AG04449 (cell line): ENCODE data around the gene AGA.

Source experiments
- CTCF ChIA-PET: fragments of 350-600 bp; formaldehyde crosslinking; extraction: SDS; loops from one replicate; lab custom pipeline; 2021; ENCODE audit warnings: antibody characterized with exemption; lab: Yijun Ruan, JAX
- POLR2A ChIA-PET: fragments of 400-600, 350-600 bp; formaldehyde crosslinking; extraction: SDS; loops from one replicate; lab custom pipeline; 2020; ENCODE audit warnings: antibody characterized with exemption, inconsistent platforms; lab: Yijun Ruan, JAX
- DNase-seq: peaks from one replicate; pipeline ENCODE4 v3.0.0-alpha.2; 2010; ENCODE audit warnings: low read depth, low spot score
- H3K4me3 ChIP-seq: 2 replicates; pipeline ENCODE4 v1.5.1; 2011; ENCODE audit warnings: low read depth, mild to moderate bottlenecking, control low read depth, low read length
- TF ChIP-seq, protein P1 (sequence below): IDR thresholded peaks from one replicate; pipeline ENCODE4 v1.5.1; 2011; ENCODE audit warnings: mild to moderate bottlenecking, moderate library complexity, low read length, control low read depth, inconsistent platforms; ENCODE audit not compliant: insufficient read depth; ENCODE audit errors: missing control alignments

Gene AGA

DNA sequence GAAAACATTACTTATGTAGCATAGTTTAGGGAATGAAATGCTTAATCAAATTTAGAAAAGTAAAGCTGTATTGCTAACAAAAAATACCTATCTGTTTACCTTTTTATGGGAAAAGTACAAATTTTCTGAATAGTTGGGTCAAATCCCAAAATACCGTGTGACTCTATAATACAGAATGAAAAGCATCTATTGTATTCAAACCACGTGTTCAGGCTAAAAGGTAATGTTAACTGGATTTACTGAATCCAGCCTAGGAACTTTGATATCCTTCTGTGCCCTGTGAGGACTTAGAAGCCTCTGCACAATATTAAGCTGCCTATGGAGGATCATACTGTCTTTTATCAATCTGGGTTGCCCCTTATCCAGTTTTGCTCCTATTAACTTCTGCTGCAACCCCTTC, 36.3 kb upstream of the AGA start:
- CTCF ChIA-PET = no interaction called here
- TF ChIP-seq, protein P1, sequence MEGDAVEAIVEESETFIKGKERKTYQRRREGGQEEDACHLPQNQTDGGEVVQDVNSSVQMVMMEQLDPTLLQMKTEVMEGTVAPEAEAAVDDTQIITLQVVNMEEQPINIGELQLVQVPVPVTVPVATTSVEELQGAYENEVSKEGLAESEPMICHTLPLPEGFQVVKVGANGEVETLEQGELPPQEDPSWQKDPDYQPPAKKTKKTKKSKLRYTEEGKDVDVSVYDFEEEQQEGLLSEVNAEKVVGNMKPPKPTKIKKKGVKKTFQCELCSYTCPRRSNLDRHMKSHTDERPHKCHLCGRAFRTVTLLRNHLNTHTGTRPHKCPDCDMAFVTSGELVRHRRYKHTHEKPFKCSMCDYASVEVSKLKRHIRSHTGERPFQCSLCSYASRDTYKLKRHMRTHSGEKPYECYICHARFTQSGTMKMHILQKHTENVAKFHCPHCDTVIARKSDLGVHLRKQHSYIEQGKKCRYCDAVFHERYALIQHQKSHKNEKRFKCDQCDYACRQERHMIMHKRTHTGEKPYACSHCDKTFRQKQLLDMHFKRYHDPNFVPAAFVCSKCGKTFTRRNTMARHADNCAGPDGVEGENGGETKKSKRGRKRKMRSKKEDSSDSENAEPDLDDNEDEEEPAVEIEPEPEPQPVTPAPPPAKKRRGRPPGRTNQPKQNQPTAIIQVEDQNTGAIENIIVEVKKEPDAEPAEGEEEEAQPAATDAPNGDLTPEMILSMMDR = no peak
- POLR2A ChIA-PET = no interaction called here
- no peak overlapping the region for H3K4me3 ChIP-seq
- DNase-seq = no peak

DNA sequence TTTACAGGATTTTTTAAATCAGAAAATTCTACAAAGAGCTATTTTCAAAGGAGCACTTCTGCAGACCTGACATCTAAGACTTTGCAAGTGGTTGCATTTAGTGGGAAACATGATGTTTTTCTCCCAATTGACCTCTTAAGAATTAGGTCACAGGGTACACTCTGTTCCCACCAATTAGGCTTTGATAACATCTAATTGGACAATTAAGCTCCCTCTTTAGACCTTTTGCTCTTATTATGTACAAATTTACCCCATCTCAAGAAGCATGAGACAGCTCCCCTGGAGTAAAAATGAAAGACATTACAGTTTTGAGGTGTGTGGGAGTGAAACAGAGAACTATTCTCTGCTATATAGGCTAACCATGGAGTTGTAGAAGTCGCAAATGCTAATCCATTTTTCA, 31.8 kb upstream of the AGA start:
- ChIA-PET CTCF (no interaction called here), POLR2A (interaction anchor here (0.6 kb wide), 1 partner anchor 32 kb away, joined by 3 read pairs; the partner anchor contains the start of gene AGA)
- TF ChIP-seq, protein P1 = no peak
- DNase-seq = no peak
- no peak overlapping the region for H3K4me3 ChIP-seq

DNA sequence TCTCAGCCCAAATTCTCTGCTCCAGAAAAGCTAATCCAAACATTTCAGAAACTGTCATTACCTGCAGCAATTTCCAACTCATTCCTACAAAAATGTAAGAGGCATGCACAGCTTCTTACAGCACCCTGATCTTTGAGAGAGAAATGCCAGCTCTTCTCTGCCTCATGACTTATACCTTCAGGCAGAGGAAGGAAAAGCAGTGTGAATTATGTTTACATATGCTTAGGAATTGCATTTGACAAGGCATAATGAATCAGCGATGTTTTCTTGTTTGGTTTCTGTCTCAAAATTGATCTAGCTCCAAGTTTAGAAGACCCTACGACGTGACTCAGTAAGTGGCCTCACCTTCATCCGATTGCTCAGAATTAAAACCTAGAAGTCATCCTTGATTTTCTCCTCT, 21.8 kb upstream of the AGA start:
- TF ChIP-seq, protein P1 = no peak
- CTCF ChIA-PET = interaction anchor here (0.9 to 1.6 kb wide), 2 partner anchors 9 to 124 kb away, joined by 3 read pairs; no protein-coding TSS in a partner anchor
- DNase-seq = no peak
- POLR2A ChIA-PET = interaction anchor here (1.5 kb wide), 1 partner anchor 21 kb away, joined by 4 read pairs; the partner anchor contains the start of gene AGA
- no peak overlapping the region for H3K4me3 ChIP-seq

- TF ChIP-seq, protein P1 = no peak
- H3K4me3 ChIP-seq = no peak overlapping the region
- no peak for DNase-seq
- ChIA-PET CTCF (no interaction called here), POLR2A (interaction anchor here (0.7 kb wide), 1 partner anchor 19 kb away, joined by 3 read pairs; no protein-coding TSS in a partner anchor)
Observed at GRCh38 chr4:177461606-177462005, 19.4 kb upstream of the AGA start.

GRCh38 chr4:177460460-177460859, 18.2 kb upstream of the AGA start:
- ChIA-PET CTCF (no interaction called here), POLR2A (no interaction called here)
- DNase-seq = no peak
- H3K4me3 ChIP-seq = no peak overlapping the region
- TF ChIP-seq, protein P1 = no peak

DNA sequence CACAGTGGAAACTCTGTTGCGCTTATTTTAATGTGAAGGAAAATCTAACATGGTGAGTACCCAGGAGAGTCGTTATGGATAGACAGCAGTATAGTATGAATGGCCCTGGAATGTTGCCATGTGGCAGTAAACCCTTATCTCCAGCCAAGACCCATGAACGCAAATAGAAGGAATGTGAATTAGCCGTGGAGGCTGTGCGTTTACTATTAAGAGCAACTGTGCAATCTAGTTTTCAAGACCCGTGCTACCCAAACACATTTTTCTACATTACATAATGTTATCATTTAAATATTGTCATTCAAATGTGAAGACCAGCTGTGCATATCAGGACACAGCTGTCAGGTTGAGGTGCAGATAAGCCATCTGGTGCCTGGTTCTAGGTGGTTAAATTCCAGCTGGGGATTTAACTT, 13.3 kb upstream of the AGA start:
- TF ChIP-seq, protein P1 = no peak
- no peak overlapping the region for H3K4me3 ChIP-seq
- ChIA-PET CTCF (no interaction called here), POLR2A (no interaction called here)
- DNase-seq = peak; percentile 37
